HG03342 (cell line): ENCODE data around the gene TMEM30A.

Source experiments
- ATAC-seq: cut with Tn5 transposase; IDR thresholded peaks from one replicate; pipeline ENCODE4 v1.9.1; 2021; ENCODE audit warnings: mild to moderate bottlenecking, moderate library complexity; ENCODE audit not compliant: unreplicated experiment

The TMEM30A gene

GRCh38 chr6:75266716-75267291, 17.8 kb downstream of the TMEM30A start:
- ATAC-seq = peak; percentile 63

- no peak for ATAC-seq
Observed at GRCh38 chr6:75263401-75263750, 21.2 kb downstream of the TMEM30A start.

- no peak for ATAC-seq
Observed at GRCh38 chr6:75262716-75263400, 21.7 kb downstream of the TMEM30A start.

GRCh38 chr6:75261299-75261698, 23.3 kb downstream of the TMEM30A start:
- ATAC-seq = no peak

- no peak for ATAC-seq
Observed at GRCh38 chr6:75257343-75258087, 27.1 kb downstream of the TMEM30A start.

- no peak for ATAC-seq
Observed at GRCh38 chr6:75250552-75250951, 34.0 kb downstream of the TMEM30A start.

- ATAC-seq = no peak
Observed at GRCh38 chr6:75249837-75250236, 34.8 kb downstream of the TMEM30A start.

- ATAC-seq = no peak
Observed at GRCh38 chr6:75246386-75246785, 38.2 kb downstream of the TMEM30A start.

GRCh38 chr6:75244063-75244584, 40.5 kb downstream of the TMEM30A start:
- no peak for ATAC-seq

GRCh38 chr6:75243333-75244062, 41.1 kb downstream of the TMEM30A start, which contains the start of gene COX7A2:
COX7A2 (minus strand) TSS chr6:75243801; CDS start chr6:75243734, 67 bp downstream.
- ATAC-seq = peak; percentile 95

- ATAC-seq = no peak
Observed at GRCh38 chr6:75236630-75237029, 48.0 kb downstream of the TMEM30A start.

GRCh38 chr6:75235271-75235670, 49.3 kb downstream of the TMEM30A start:
- ATAC-seq = no peak

GRCh38 chr6:75234126-75234865, 50.3 kb downstream of the TMEM30A start:
- no peak for ATAC-seq

GRCh38 chr6:75233092-75233615, 51.4 kb downstream of the TMEM30A start:
- no peak for ATAC-seq

- ATAC-seq = no peak
Observed at GRCh38 chr6:75230484-75231325, 53.9 kb downstream of the TMEM30A start.

GRCh38 chr6:75224303-75224926, 60.2 kb downstream of the TMEM30A start:
- ATAC-seq = no peak

- ATAC-seq = no peak
Observed at GRCh38 chr6:75223428-75223827, 61.2 kb downstream of the TMEM30A start.

- ATAC-seq = no peak
Observed at GRCh38 chr6:75222261-75222660, 62.3 kb downstream of the TMEM30A start.

GRCh38 chr6:75221116-75221515, 63.5 kb downstream of the TMEM30A start:
- no peak for ATAC-seq
